GM18517 (cell line): ENCODE measurements around the gene SHISA5.
"Not testable (repeated sequence)": the region's sequence is repeated elsewhere in the genome, so short reads cannot be mapped to it uniquely, and the experiment has no call there.

Experiments used
- ATAC-seq: cut with Tn5 transposase; IDR thresholded peaks from one replicate; pipeline ENCODE4 v1.9.1; 2021; ENCODE audit warnings: mild to moderate bottlenecking, moderate library complexity; ENCODE audit not compliant: unreplicated experiment

The SHISA5 gene

GRCh38 chr3:48478626-48479555 is 25.1 kb downstream of the SHISA5 start:
- ATAC-seq = no peak

GRCh38 chr3:48477959-48478520 is 25.9 kb downstream of the SHISA5 start:
- ATAC-seq = no peak

GRCh38 chr3:48476426-48477053 is 27.4 kb downstream of the SHISA5 start:
- no peak for ATAC-seq

- no peak for ATAC-seq
Measured at GRCh38 chr3:48475188-48475587, 28.8 kb downstream of the SHISA5 start.

- no peak for ATAC-seq
Measured at GRCh38 chr3:48474619-48475018, 29.4 kb downstream of the SHISA5 start.

GRCh38 chr3:48474031-48474430 is 29.9 kb downstream of the SHISA5 start:
- ATAC-seq = not testable (repeated sequence)

- no peak for ATAC-seq
Measured at GRCh38 chr3:48473617-48473952, 30.4 kb downstream of the SHISA5 start.

- peak; percentile 88 for ATAC-seq
Measured at GRCh38 chr3:48472923-48473616, 30.9 kb downstream of the SHISA5 start.

- no peak for ATAC-seq
Measured at GRCh38 chr3:48472673-48472922, 31.4 kb downstream of the SHISA5 start.

- ATAC-seq = no peak
Measured at GRCh38 chr3:48470286-48470685, 33.7 kb downstream of the SHISA5 start.

GRCh38 chr3:48469046-48469915 is 34.7 kb downstream of the SHISA5 start:
- ATAC-seq = no peak

GRCh38 chr3:48468329-48468731 is 35.6 kb downstream of the SHISA5 start:
- ATAC-seq = no peak

GRCh38 chr3:48467473-48468267 is 36.3 kb downstream of the SHISA5 start:
- ATAC-seq = no peak

GRCh38 chr3:48467110-48467454 is 36.9 kb downstream of the SHISA5 start:
- ATAC-seq = no peak

- no peak for ATAC-seq
Measured at GRCh38 chr3:48466386-48467109, 37.4 kb downstream of the SHISA5 start.

- peak; percentile 55 for ATAC-seq
Measured at GRCh38 chr3:48465531-48466378, 38.2 kb downstream of the SHISA5 start.

- no peak for ATAC-seq
Measured at GRCh38 chr3:48465237-48465530, 38.8 kb downstream of the SHISA5 start.

- ATAC-seq = no peak
Measured at GRCh38 chr3:48464713-48465221, 39.2 kb downstream of the SHISA5 start.
